ENCODE measurements around the gene BICRA. TPM values are rescaled to one million over a fixed set of nuclear protein-coding genes. Genes with fewer than 3 reads are reported as not detected.

BICRA gene
- total RNA-seq, 2 experiments from 2014 or later, result 4.4 to 16.0 TPM

DNA sequence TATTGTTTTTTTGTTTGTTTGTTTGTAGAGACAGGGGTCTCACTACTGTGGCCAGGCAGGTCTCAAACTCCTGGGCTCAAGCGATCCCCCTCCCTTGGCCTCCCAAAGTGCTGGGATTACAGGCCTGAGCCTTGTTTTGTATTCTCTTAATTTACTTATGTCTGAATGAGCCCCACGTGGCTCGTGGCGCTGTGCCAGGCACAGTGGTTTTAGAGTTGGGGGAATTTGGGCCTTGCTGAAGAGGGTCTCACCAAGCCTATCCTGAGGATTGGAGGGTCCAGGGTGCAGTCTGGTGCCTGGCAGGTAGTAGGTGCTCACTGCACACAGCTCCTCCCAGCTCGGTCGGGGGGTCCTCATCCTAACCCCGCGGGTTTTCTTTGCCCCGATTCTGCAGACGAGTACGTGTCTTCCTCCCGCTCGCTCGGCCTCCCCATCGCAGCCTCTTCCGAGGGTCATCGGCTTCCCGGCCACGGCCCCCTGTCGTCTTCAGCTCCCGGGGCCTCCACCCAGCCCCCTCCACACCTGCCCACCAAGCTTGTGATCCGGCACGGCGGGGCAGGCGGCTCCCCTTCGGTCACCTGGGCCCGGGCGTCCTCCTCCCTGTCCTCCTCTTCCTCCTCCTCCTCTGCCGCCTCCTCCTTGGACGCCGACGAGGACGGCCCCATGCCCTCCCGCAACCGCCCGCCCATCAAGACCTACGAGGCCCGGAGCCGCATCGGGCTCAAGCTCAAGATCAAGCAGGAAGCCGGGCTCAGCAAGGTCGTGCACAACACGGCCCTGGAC lies 92.2 kb downstream of the BICRA start:
- ChIA-PET POLR2A (no interaction called here), CTCF (ENCODE audit: unreplicated experiment) (no interaction called here)
- DNase-seq (ENCODE audit: low spot score), result no peak
- no peak overlapping the region for H3K4me2 ChIP-seq (ENCODE audit: low read length)
- no peak overlapping the region for H3K27ac ChIP-seq (ENCODE audit: low read depth, low read length, poor library complexity, severe bottlenecking)
- BruUV-seq (replicated peaks), result no TSS peak
- H3K36me3 ChIP-seq (ENCODE audit: insufficient read depth, low read length), result peaks cover 36% of the 10 kb centered on the region
- H2AFZ ChIP-seq (ENCODE audit: low read length), result no peak overlapping the region
- no peak for TF ChIP-seq EZH2phosphoT487 (IDR thresholded peaks at IDR 0.05; ENCODE audit: borderline replicate concordance, low read depth, low read length)
- TF ChIP-seq, protein P1, sequence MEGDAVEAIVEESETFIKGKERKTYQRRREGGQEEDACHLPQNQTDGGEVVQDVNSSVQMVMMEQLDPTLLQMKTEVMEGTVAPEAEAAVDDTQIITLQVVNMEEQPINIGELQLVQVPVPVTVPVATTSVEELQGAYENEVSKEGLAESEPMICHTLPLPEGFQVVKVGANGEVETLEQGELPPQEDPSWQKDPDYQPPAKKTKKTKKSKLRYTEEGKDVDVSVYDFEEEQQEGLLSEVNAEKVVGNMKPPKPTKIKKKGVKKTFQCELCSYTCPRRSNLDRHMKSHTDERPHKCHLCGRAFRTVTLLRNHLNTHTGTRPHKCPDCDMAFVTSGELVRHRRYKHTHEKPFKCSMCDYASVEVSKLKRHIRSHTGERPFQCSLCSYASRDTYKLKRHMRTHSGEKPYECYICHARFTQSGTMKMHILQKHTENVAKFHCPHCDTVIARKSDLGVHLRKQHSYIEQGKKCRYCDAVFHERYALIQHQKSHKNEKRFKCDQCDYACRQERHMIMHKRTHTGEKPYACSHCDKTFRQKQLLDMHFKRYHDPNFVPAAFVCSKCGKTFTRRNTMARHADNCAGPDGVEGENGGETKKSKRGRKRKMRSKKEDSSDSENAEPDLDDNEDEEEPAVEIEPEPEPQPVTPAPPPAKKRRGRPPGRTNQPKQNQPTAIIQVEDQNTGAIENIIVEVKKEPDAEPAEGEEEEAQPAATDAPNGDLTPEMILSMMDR (conservative IDR thresholded peaks at IDR 0.05; ENCODE audit: low read length), result no peak
- intact Hi-C loops (cut with micrococcal nuclease; ENCODE audit: unreplicated experiment), result no loop called here
- H3K9me2 ChIP-seq (ENCODE audit: insufficient read depth, low read length), result no peaks in the 10 kb centered on the region
- no peak overlapping the region for H3K4me3 ChIP-seq (ENCODE audit: low read depth, low read length, poor library complexity, severe bottlenecking)
- H4K20me1 ChIP-seq (ENCODE audit: insufficient read depth, low read length), result no peaks in the 10 kb centered on the region; the same call in 1 of the 2 replicates
- H3K4me1 ChIP-seq (ENCODE audit: insufficient read depth, low read length, poor library complexity, severe bottlenecking), result peaks cover 5% of the 10 kb centered on the region
- no peaks in the 10 kb centered on the region for H3K79me2 ChIP-seq (ENCODE audit: insufficient read depth, low read depth, low read length)
- H3K9me3 ChIP-seq (ENCODE audit: low read length), result no peaks in the 10 kb centered on the region

- H3K4me1 ChIP-seq (ENCODE audit: insufficient read depth, low read length, poor library complexity, severe bottlenecking), result peaks cover 5% of the 10 kb centered on the region
- no peak overlapping the region for H3K4me2 ChIP-seq (ENCODE audit: low read length)
- no peak for DNase-seq (ENCODE audit: low spot score)
- no peak overlapping the region for H3K4me3 ChIP-seq (ENCODE audit: low read depth, low read length, poor library complexity, severe bottlenecking)
- H3K27ac ChIP-seq (ENCODE audit: low read depth, low read length, poor library complexity, severe bottlenecking), result no peak overlapping the region
- H4K20me1 ChIP-seq (ENCODE audit: insufficient read depth, low read length), result no peaks in the 10 kb centered on the region; the same call in 1 of the 2 replicates
- intact Hi-C loops (cut with micrococcal nuclease; ENCODE audit: unreplicated experiment), result no loop called here
- no peak for TF ChIP-seq EZH2phosphoT487 (IDR thresholded peaks at IDR 0.05; ENCODE audit: borderline replicate concordance, low read depth, low read length)
- TF ChIP-seq, protein P1 (conservative IDR thresholded peaks at IDR 0.05; ENCODE audit: low read length), result no peak
- H3K36me3 ChIP-seq (ENCODE audit: insufficient read depth, low read length), result peaks cover 36% of the 10 kb centered on the region
- H2AFZ ChIP-seq (ENCODE audit: low read length), result no peak overlapping the region
- ChIA-PET POLR2A (no interaction called here), CTCF (ENCODE audit: unreplicated experiment) (no interaction called here)
- BruUV-seq (replicated peaks), result no TSS peak
- no peaks in the 10 kb centered on the region for H3K9me3 ChIP-seq (ENCODE audit: low read length)
- no peaks in the 10 kb centered on the region for H3K9me2 ChIP-seq (ENCODE audit: insufficient read depth, low read length)
- no peaks in the 10 kb centered on the region for H3K79me2 ChIP-seq (ENCODE audit: insufficient read depth, low read depth, low read length)
Measured at GRCh38 chr19:47701717-47702552, 93.0 kb downstream of the BICRA start.
